Femur (tissue), 1 donor: ENCODE results near the gene KDM5A.
A peak's percentile ranks its signal among the peaks of the same experiment; 100 is the strongest.

Experiments used
- DNase-seq: peaks from one replicate; pipeline ENCODE4 v3.0.0-alpha.2; 2017

The KDM5A gene

DNA sequence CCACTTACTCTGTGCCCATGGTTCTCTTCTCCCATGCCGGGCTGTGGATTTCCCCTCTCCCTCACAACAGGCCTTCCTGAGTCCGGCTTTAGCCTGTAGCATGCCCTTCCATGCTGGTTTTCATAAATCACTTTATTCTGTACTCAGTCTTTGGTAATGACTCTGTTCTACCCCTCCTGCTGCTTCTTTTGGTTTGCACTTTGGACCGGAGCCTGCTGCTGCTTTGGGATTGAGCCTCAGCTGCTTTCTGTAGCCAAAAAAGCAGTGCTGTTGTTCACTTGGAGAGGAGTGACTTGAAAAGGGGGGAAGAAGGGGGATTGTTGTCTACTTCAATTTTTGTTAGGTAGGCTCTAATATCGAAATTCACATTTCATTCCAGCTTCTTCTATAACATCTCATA, 118.0 kb downstream of the KDM5A start:
- peak; percentile 63 for DNase-seq

DNA sequence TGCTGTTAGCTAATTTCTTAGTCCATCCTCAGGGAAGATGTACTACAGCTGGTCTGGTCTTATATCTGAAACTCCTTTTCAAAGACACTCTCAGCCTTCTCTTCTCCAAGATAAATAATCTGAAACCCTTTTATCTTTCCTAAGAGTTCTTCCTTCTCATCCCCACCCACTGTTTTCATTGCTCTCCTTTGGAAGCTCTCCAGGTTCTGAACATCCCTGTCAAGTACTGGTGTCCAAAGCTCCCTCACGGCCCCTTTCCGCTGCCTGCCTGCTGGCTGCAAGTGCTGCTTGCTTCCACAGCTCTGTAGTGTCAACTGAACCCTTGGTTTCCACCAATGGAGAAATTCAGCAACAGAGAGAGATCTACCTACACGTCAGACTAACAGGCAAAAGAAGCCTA, 119.9 kb downstream of the KDM5A start:
- DNase-seq, result no peak

DNA sequence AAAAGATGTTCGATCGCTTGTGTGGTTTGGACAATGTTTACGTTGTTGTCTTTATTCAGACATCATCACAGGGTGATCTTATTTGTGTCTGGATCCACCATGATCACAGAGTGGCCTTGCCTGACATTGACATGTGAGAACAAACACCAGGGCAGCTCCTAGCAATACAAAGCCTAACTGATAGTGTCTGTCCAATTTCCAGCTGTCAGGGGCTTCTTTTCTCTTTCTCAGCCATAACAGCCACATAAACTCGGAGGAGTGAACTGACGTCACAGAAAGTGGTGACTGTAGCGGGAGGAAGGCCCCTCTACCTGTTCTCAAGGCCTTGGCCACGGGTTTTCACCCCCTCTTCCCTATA, 120.7 kb downstream of the KDM5A start:
- DNase-seq, result no peak

DNA sequence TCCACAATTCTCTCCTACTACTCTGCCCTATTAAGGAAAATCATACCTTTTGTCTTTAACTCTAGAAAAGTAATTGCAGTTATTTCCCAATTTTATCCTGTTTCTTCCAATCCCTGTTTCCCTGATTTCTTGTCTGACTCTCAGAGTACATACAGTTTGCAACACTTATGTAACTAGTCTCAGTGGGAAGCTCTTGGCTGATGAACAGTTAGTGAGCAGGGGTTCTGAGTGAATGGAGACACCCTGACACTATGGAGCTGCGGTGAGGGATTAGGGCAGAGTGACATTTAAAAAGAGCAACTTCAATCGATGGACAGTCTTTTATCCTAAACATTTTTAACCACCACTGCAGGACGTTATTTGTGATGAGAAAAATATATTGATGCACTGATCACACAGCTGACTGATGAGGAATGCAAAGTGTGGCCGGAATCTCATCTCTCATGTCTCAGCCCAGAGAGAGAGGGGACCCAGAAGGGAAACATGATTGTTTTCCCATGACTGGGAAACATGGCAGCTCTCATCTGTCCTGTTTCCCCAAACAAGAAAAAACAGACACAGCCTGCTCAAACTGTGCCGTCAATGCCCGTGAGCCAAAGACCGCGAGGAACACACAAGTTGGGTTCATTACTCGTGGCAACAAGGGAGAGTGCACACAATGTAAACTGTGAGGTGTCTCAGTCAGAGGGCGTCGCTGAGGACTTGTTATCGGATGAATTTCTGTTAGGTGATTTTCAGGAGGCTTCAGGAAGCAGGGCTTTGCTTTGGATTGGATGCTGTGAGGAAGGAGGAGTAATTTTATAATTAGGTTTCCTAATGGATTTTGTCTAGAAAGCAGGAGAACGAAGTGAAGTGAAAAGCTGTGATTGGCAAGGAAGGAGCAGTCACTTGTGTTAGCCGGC, 121.3 kb downstream of the KDM5A start:
- no peak for DNase-seq

DNA sequence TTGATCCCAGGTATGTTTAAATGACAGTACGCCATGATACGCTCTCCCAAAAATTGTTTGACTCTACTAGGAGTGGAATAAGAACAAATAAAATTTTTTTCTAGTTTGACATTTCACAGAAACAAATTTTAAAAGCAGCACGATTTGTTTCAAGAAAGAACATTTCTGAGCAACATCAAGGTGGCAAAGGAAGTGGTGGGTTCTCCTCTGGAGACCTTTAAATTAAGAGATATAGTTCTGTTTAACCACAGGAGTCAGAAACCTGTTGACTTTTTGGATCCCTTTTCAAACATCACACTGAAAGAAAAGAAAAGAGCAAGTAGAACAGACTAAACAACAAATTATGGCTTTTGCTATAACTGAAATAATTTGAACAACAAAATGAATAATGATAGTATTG, 124.0 kb downstream of the KDM5A start:
- no peak for DNase-seq

DNA sequence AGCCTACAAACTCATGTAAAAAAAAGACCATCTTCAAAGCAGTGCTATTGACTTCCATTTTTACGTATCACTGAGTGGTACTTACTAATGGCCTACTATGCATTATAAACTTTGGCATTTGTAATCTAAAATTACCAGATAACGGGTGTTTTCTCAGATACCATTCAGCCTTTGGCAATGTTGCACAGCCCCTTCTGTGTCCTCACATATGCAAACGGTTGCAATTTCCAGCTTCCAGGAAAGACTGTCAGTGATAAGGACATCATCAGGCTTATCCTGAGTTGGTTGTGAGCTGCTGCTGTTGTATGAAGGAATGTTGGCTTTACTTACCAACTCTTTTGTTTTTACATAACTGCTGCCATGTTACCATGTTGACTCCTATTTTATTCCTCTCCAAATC, 124.9 kb downstream of the KDM5A start:
- DNase-seq, result no peak

DNA sequence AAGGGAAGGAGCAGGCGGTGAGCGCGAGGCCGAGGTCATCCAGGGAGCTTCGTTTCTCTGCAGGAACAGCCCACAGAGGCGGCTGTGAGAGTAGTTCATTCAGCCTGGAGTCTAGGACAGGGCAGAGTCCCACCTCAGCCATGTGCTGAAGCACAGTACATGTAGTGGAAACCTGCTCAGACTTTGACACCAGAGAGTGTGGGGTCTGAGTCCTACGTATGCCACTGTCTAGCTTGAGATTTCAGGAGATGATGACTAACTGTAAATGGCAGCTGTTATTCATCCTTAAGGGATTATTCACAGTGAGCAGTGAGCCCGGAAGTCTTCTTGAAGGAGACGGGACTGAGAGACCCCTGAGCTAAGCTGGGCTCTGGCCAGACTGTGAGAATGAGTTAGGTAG, 125.5 kb downstream of the KDM5A start:
- no peak for DNase-seq

DNA sequence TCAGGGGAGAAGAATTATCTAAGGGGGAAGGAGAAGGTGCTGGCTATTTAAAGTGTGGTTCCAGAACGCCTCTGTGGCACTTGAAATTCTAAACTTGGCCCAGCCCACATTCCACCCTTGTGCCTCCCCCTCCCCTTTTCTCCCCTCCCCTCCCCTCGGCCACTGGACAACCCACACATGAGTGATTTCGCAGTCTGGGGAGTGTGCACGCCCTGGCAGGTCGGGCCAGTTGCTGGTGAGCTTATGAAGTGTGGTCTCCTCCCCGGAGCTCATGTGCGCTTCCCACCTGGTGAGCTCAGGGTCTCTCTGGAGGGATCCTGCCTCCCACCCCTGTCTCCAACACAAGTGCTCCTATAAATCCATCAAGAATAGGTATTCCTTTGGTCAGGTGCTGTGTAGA, 126.3 kb downstream of the KDM5A start, which contains the start of gene SLC6A13:
Gene SLC6A13, minus strand, starts transcription at position 20 of the 400 bp plus-strand sequence. CDS start 2,784 bp downstream, outside the sequence.
- peak; percentile 47 for DNase-seq

DNA sequence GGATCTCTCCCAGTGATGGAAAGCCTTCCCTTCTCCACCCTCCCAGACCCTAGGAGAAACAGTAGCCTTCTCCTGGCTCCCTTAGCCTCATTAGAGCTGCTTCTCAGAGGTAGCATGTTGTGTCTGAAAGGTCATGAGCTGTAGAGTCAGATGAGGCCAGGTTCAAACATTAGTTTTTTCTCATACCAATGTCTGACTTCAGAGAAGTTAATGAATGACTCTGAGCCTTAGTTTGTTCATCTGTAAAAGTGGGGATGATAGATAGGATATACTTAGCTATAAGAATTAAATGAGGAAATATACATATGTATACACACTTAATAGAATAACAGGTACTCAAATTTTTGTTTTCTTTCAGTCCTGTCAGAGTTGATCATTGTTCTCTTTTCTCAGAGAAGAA, 127.0 kb downstream of the KDM5A start:
- no peak for DNase-seq

DNA sequence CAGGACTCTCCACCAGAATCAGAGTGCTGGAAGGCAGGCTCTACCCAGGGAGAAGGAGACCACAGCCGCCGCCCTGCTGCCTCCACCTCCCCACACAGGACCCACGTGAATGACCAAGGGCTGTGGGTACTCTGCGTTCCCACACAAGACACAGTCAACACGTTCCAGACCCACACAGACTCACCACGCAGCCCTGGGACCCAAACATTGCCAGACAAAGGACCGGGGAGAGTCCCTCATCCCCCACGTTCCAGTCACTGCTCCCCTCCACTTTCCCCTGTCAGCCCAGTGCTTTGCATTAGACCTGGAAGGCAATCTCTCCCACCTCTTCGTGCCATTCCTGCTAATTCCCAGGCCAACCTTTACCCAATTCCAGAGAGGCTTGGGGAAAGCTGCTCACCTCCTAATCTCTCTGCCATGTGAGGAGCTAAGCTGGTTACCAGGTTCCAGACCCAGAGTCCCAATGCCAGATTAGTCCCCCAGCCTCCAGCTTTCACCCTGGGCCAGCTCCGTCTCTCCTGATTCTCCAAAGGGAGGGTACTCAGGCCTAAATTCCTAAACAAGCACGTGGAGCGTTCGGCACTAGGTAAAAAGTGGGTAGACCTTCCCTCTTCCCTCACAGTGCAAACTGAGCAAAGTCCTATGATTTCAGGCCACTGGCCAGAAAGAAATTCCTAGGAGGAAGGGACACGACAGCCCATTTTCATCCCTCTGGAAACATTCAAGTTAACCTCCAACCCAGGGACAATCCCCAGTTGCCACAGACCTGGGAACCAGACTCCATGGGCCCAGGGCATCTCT, 131.4 kb downstream of the KDM5A start:
- no peak for DNase-seq

DNA sequence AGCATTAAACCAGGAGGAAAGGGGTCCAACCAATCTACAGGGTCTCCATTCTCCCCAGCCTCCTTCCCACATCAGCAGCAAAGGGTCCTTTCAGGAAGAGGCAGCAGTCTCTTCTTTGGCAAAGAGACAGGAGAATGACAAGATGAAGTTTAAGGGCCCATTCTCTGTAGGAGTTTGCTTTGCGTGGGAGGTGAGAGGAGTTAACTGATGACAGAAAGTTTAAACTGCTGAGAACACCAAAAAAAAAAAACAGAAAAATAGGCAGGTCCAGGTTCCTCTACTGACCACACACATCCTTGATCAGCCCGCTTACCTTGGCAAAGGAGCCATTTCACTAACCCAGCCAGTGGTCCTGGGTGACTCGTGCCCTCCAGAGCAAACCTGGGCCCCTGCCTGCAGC, 132.2 kb downstream of the KDM5A start:
- DNase-seq, result no peak

DNA sequence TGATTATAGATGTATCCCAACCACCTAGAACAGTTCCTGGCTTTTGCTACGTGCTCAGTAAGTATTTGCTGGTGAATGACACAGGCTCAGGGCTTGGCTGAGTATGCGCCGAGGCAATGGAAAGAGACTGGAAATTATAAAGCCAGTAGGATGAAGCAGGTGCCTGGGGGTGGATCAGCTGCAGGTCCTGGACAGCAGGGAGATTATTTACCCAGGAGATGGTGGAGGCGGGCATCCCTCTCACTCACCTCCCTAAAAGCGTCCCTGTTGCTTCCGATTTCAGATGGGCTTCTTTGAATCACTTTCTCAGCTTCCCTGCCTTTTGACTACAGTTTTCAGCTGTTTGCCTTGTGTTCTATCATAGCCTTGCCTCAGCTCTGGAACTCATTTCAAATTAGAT, 132.9 kb downstream of the KDM5A start:
- DNase-seq, result no peak

DNA sequence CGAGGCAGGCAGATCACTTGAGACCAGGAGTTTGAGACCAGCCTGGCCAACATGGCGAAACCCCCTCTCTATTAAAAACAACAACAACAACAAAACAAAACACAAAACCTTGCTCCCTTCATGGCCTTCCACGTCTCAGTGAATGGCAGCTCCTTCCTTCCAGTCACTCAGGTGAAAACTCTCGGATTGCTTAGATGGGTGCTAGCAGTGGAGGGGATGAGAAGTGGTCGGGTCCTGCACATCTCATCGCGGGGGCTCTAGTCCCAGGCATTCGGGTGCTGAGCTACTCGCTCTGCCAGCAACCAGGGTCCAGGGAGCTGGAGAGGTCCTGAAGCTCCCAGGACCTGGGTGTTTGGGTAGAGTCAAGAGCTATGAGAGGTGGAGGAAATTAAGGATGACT, 134.2 kb downstream of the KDM5A start:
- DNase-seq, result no peak

DNA sequence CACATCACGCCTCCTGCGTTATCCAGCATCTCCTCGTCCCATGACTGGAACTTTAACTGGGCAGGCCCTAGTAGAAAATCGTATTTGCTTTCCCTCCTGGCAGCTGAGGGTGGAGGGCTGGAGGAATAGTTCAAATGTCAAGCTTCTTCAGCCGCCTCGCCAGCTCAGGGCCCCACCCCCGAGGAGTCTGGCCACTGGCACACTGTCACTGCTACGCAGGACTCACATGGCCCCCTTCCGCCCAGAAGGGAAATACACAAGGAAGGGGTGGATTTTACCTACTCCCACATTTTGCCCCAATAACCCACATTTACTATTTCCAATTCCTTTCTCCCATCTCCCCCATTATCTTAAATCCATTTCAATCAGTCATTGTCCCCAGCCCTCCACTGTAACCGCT, 135.1 kb downstream of the KDM5A start:
- no peak for DNase-seq

DNA sequence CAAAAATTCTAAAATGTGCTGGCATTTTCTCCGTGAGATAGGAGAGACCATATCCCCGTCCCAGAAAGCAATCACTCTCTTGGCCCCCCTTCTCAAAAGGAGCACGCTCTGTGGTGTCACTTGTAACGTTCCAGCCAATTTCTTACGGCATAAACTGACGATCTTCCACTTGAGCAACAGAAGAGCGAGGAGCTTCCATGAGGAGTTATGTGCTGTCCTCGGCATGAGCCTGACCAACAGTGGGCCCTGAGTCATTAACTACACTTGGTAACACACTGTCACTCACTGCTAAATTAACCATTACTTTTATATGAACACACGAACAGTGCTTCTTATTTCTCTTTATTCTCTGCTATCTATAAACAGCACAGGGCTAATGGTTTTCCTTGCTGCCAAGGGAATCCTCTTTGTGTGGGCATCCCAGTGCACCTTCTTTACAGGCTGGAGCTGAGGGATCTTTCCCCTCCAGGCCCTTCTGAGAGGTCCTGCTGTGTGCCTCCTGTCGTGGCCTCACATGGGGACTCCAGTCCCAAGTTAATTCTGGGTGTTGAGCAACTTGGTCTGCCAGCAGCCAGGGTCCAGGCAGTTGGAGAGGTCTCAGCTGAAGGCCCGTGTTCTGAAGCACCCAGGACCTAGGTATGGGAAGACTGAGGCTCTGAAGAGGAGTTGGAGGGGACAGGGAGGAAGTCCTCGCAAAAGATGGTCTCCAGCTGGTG, 135.8 kb downstream of the KDM5A start:
- DNase-seq, result no peak

DNA sequence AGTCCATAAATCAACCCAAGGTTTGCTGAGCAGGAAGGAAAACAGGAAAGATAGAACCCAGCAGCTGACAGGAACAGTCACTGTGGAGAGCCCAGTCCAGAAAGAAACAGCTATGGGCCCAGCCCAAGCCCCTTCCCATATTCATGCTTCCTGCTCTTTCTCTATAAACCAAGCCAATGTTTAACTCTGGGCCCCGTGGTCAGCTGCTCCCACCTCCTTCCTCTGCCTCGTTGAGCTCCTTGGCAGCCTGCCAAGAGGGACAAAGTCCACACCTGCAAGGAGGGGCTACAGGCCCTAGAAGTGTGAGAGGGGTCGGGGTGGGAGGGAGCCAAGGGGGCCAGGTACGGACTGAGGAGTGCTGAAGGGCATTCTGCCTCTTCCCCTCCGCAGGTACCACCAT, 136.5 kb downstream of the KDM5A start:
- no peak for DNase-seq

DNA sequence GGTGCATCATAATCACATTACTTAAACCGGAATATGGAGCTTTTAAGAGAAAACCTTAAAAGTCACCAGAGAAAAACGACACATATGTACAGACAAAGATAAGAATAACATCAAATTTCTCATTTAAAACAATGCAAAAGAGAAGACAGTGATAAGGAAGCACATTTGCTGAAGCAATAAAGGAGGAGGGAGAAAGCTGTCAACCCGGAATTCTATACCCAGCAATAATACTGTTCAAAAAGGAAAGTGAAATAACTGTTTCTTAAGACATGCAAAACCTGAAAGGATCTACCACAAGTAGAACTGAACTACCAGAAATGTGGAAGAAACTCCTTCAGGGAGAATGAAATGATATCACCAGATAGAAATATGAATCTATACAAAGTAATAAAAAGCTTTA, 141.8 kb downstream of the KDM5A start:
- no peak for DNase-seq

DNA sequence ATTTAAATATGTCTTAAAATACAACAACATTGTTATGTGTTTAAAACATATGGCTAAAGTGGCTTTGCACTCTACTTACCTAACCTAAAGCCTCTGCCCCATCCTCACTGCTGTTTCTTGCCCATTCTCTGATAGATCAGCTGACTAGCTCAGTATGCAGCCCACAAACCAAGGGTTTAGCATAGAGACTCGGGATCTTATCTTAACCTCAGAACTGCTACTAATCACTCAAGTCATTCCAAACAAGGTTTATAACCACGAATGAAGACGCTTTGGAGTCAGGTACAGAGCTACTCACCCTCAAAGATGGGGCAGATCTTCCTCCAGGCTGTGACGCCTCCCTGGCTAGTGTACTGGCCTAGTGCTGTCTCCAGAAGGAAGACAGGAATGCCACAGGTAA, 145.7 kb downstream of the KDM5A start:
- no peak for DNase-seq

DNA sequence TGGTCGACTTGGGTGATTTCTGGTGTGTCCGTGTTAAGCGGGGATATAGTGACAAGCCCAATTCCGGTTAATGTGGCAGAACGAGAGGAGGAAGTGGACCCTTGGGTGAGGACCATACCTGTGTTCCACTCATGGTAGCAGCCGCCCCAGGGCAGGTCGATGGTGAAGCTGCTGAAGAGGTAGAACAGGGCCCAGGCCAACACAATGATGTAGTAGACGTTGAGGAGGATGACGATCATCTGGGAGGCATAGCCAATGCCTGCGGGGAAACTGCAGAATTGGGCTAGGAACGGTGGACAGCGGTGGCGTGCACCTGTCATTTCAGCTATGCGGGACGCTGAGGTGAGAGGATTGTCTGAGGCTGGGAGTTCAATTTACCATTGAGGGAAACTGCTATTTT, 146.6 kb downstream of the KDM5A start:
- DNase-seq, result no peak

DNA sequence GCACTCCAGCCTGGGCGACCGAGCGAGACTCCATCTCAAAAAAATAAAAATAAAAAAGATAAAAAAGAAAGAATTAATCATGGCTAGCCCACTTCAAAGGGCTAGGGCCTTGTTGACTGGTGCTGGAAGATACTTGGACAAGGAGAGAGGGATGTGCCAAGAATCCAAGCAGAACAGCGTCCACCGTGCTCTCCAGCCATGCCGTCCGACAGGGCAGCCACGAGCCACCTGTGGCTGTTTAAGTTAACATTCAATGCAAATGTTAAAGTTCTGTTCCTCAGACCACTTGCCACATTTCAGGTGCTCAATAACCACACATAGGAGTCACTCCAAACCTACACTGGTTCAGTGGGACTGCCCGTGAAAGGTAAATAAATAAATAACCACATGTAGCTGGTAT, 147.9 kb downstream of the KDM5A start:
- no peak for DNase-seq

DNA sequence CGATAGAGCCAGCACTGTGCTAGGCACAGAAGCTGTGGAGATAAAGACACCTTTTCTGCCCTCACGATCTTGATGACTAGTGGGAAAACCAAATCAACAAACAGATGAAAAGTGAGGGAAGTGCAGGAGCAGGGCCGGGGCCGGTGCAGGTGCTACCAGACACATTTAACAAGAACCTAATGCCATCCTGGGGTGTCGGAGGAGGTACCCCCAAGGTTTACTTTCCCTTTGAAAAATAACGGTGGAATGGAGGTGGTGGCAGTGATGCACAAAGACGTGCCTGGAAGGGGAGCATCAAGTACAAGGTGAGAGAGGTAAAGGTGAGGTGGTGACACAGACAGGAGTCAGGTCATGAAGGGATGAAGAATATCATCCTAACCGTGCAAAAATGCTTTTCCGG, 148.6 kb downstream of the KDM5A start:
- no peak for DNase-seq

DNA sequence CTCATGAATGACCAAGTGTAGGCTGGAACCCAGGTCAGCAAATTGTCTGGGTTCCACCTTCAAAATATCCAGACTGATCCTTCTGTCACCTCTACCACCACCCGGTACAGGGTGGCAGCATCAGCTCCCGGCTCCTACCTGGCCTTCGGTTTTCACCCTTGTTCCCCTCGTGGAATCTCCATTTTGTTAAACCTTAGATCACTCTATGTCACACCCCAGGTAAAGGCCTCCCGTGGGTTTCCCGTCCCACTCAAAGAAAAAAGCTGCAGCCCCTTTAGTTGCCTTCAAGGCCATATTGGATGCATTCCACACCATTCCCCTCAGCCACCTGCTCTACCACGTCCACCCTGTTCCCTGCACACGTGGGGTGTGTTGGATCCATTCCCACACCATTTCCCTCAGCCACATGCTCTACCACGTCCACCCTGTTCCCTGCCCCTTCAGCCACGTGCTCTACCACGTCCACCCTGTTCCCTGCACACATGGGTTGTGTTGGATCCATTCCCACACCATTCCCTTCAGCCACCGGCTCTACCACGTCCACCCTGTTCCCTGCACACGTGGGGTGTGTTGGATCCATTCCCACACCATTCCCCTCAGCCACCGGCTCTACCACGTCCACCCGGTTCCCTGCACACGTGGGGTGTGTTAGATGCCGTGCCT, 150.3 kb downstream of the KDM5A start:
- no peak for DNase-seq

DNA sequence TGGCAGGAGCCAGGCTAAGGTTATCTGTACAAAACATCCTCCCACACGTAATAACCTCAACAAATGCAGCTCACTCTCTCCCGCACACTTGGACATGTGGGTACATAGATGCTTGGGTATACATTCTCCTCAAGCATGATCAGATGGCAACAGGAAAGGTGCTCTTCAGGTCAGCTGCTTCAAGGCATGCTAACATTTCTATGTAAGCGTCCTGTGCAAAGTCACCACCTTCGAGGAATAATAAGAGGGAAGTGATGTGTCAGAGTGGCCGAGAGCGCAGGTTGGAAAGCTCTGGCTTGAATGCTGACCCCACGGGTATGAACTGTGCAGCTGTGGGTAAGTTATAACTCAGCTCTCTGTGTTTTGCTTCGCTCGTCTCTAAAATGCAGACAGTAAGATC, 151.0 kb downstream of the KDM5A start:
- no peak for DNase-seq
